Suprapubic skin (tissue), 4 donors: ENCODE data around the gene STOML1. TPM values are rescaled to one million over a fixed set of nuclear protein-coding genes. Genes with fewer than 3 reads are reported as not detected.
A peak's percentile ranks its signal among the peaks of the same experiment; 100 is the strongest.

Experiments used
- DNase-seq, 2 donors: peaks; one replicate each; pipeline ENCODE4 v3.0.0-alpha.2; 2019; ENCODE audit warnings: low spot score in 2 of 2
- H3K27ac ChIP-seq: fragments of 200-600 bp; sonication (generic); one replicate; pipeline ENCODE4 v1.5.1; 2019
- H3K27me3 ChIP-seq: fragments of 200-600 bp; sonication (generic); one replicate; pipeline ENCODE4 v1.5.1; 2019
- H3K36me3 ChIP-seq: fragments of 200-600 bp; sonication (generic); one replicate; pipeline ENCODE4 v1.5.1; 2019
- H3K4me1 ChIP-seq: fragments of 200-600 bp; sonication (generic); one replicate; pipeline ENCODE4 v1.5.1; 2019
- H3K4me3 ChIP-seq: fragments of 200-600 bp; sonication (generic); one replicate; pipeline ENCODE4 v1.5.1; 2019; ENCODE audit warnings: mild to moderate bottlenecking
- H3K9me3 ChIP-seq: fragments of 200-600 bp; sonication (generic); one replicate; pipeline ENCODE4 v1.5.1; 2019
- CTCF ChIP-seq, 2 donors: fragments of 200-600 bp in 1 of 2; fragments of 450-650 bp in 1 of 2; sonication (generic) in 1 of 2; IDR thresholded peaks; one replicate each; pipeline ENCODE4 v1.5.1; 2016 to 2019; ENCODE audit warnings: antibody characterized with exemption in 2 of 2, mild to moderate bottlenecking in 1 of 2, moderate library complexity in 1 of 2
- EP300 ChIP-seq: sonication (generic); formaldehyde crosslinking; IDR thresholded peaks from one replicate; pipeline ENCODE4 v1.6.1; 2017; ENCODE audit warnings: antibody characterized with exemption
- POLR2A ChIP-seq, 2 donors: fragments of 450-650 bp; IDR thresholded peaks; one replicate each; pipeline ENCODE4 v1.6.1; 2017; ENCODE audit warnings: antibody characterized with exemption in 2 of 2, mild to moderate bottlenecking in 2 of 2, moderate library complexity in 2 of 2
- POLR2AphosphoS5 ChIP-seq, 3 donors: sonication (generic); formaldehyde crosslinking; IDR thresholded peaks; one replicate each; pipeline ENCODE4 v1.6.1; 2017; ENCODE audit warnings: antibody characterized with exemption in 3 of 3
- WGBS: methylation state at CpG from one replicate; pipeline ENCODE4 v1.1.5; 2018; 5-methylcytosine and 5-hydroxymethylcytosine counted together
- total RNA-seq, 4 donors: library from RNA; depleted of rRNA; stranded (reverse); fragments of >200 nt; gene quantifications; one replicate each; pipeline ENCODE4 v1.1.0, GENCODE V29; 2016

STOML1 gene
- total RNA-seq, 4 donors from 2014 or later = 9.7 to 25.3 (median 10.7) TPM

- peak in 1 of 2 donors; percentile 76 for DNase-seq
- H3K4me1 ChIP-seq = peaks cover 67% of the 10 kb centered on the region
- 43% methylated on average over 14 of the region's 27 CpGs for WGBS
- peaks cover 10% of the 10 kb centered on the region for H3K36me3 ChIP-seq
- H3K4me3 ChIP-seq = peak overlapping the region; percentile 85
- H3K9me3 ChIP-seq = no peaks in the 10 kb centered on the region
- H3K27me3 ChIP-seq = no peaks in the 10 kb centered on the region
- H3K27ac ChIP-seq = peak overlapping the region; percentile 96
- TF ChIP-seq POLR2A (IDR thresholded peaks at IDR 0.05) = no peak
- peak; percentile 16 to 40 for TF ChIP-seq CTCF (IDR thresholded peaks at IDR 0.05)
- TF ChIP-seq POLR2AphosphoS5 (IDR thresholded peaks at IDR 0.05) = peak in 1 of 3 donors; percentile 63
Measured at GRCh38 chr15:73997986-73998385, 5.9 kb upstream of the STOML1 start.

GRCh38 chr15:73996939-73997338 lies 4.8 kb upstream of the STOML1 start:
- no peaks in the 10 kb centered on the region for H3K27me3 ChIP-seq
- peak in 1 of 2 donors; percentile 28 for DNase-seq
- H3K9me3 ChIP-seq = no peaks in the 10 kb centered on the region
- peaks cover 10% of the 10 kb centered on the region for H3K36me3 ChIP-seq
- TF ChIP-seq POLR2A (IDR thresholded peaks at IDR 0.05) (no peak), POLR2AphosphoS5 (IDR thresholded peaks at IDR 0.05) (no peak), CTCF (IDR thresholded peaks at IDR 0.05) (no peak), EP300 (no peak)
- H3K27ac ChIP-seq = peak overlapping the region; percentile 96
- H3K4me1 ChIP-seq = peaks cover 75% of the 10 kb centered on the region
- 3% methylated on average over 5 of the region's 5 CpGs for WGBS
- peak overlapping the region; percentile 85 for H3K4me3 ChIP-seq

GRCh38 chr15:73996267-73996666 lies 4.2 kb upstream of the STOML1 start:
- no peaks in the 10 kb centered on the region for H3K27me3 ChIP-seq
- peak overlapping the region; percentile 96 for H3K27ac ChIP-seq
- peaks cover 10% of the 10 kb centered on the region for H3K36me3 ChIP-seq
- TF ChIP-seq POLR2AphosphoS5 (IDR thresholded peaks at IDR 0.05) (no peak), EP300 (no peak), POLR2A (IDR thresholded peaks at IDR 0.05) (no peak), CTCF (IDR thresholded peaks at IDR 0.05) (no peak)
- 16% methylated on average over 2 of the region's 2 CpGs for WGBS
- peaks cover 80% of the 10 kb centered on the region for H3K4me1 ChIP-seq
- H3K4me3 ChIP-seq = peak overlapping the region; percentile 85
- H3K9me3 ChIP-seq = no peaks in the 10 kb centered on the region
- no peak for DNase-seq

GRCh38 chr15:73994912-73995622 lies 3.0 kb upstream of the STOML1 start:
- Histone ChIP-seq H3K4me1 (peaks cover 80% of the 10 kb centered on the region), H3K36me3 (peaks cover 5% of the 10 kb centered on the region), H3K4me3 (peak overlapping the region; percentile 85), H3K27me3 (no peaks in the 10 kb centered on the region), H3K9me3 (no peaks in the 10 kb centered on the region), H3K27ac (peak overlapping the region; percentile 96)
- peak in 1 of 2 donors; percentile 80 for DNase-seq
- 0% methylated on average over 18 of the region's 18 CpGs for WGBS
- TF ChIP-seq POLR2AphosphoS5 (IDR thresholded peaks at IDR 0.05) (no peak), EP300 (no peak), POLR2A (IDR thresholded peaks at IDR 0.05) (no peak), CTCF (IDR thresholded peaks at IDR 0.05) (no peak)

GRCh38 chr15:73994413-73994883 lies 2.4 kb upstream of the STOML1 start, which contains the start of gene PML:
TSS of gene PML (plus strand) at chr15:73994716. CDS start at chr15:73994813, 97 bp downstream.
- peak within 1 kb of the TSS; percentile 96 for H3K27ac ChIP-seq
- no peak for TF ChIP-seq POLR2A (IDR thresholded peaks at IDR 0.05)
- no peak for TF ChIP-seq EP300
- no peak for TF ChIP-seq CTCF (IDR thresholded peaks at IDR 0.05)
- peak in 1 of 3 donors; percentile 25 for TF ChIP-seq POLR2AphosphoS5 (IDR thresholded peaks at IDR 0.05)
- H3K4me1 ChIP-seq = peaks cover 80% of the 10 kb centered on the region
- peak; percentile 98 for DNase-seq
- under 1% methylated on average over 27 of the region's 27 CpGs for WGBS
- H3K36me3 ChIP-seq = peaks cover 5% of the 10 kb centered on the region
- no peaks in the 10 kb centered on the region for H3K9me3 ChIP-seq
- H3K27me3 ChIP-seq = no peaks in the 10 kb centered on the region
- H3K4me3 ChIP-seq = peak within 1 kb of the TSS; percentile 85
